C4-2B (cell line): ENCODE results near the gene EPN3.

Experiments
- H3K27ac ChIP-seq: fragments of 450-650 bp; 2 replicates; pipeline ENCODE4 v1.5.1; 2017
- CTCF ChIP-seq: fragments of 450-650 bp; conservative IDR thresholded peaks from 2 replicates; pipeline ENCODE4 v1.5.1; 2017; ENCODE audit warnings: mild to moderate bottlenecking
- ZFX ChIP-seq: fragments of 450-650 bp; IDR thresholded peaks from 2 replicates; pipeline ENCODE4 v1.6.1; 2017

Gene EPN3

GRCh38 chr17:50540560-50541401 lies 8.2 kb downstream of the EPN3 start:
- TF ChIP-seq ZFX = no peak
- no peak for TF ChIP-seq CTCF
- H3K27ac ChIP-seq = peak overlapping the region; percentile 97

- peak overlapping the region; percentile 97 for H3K27ac ChIP-seq
Observed at GRCh38 chr17:50541402-50541715, 8.8 kb downstream of the EPN3 start.

GRCh38 chr17:50541716-50542688 lies 9.5 kb downstream of the EPN3 start:
- TF ChIP-seq ZFX = peak; percentile 65; the same call in 1 of the 2 replicates
- TF ChIP-seq CTCF = no peak
- peak overlapping the region; percentile 97 for H3K27ac ChIP-seq

More at GRCh38 chr17:50541402-50541715, 8.8 kb downstream of the EPN3 start:
- TF ChIP-seq CTCF (no peak), ZFX (no peak)

- H3K27ac ChIP-seq = peak overlapping the region; percentile 97
- TF ChIP-seq ZFX (no peak), CTCF (no peak)
Observed at GRCh38 chr17:50542795-50543774, 10.6 kb downstream of the EPN3 start.

GRCh38 chr17:50544516-50544915 lies 12.0 kb downstream of the EPN3 start:
- peak overlapping the region; percentile 97 for H3K27ac ChIP-seq
- TF ChIP-seq CTCF = no peak
- no peak for TF ChIP-seq ZFX

GRCh38 chr17:50545311-50545710 lies 12.8 kb downstream of the EPN3 start:
- TF ChIP-seq CTCF (no peak), ZFX (no peak)
- no peak overlapping the region for H3K27ac ChIP-seq
